ENCODE data around the gene SRRM5.

DNA sequence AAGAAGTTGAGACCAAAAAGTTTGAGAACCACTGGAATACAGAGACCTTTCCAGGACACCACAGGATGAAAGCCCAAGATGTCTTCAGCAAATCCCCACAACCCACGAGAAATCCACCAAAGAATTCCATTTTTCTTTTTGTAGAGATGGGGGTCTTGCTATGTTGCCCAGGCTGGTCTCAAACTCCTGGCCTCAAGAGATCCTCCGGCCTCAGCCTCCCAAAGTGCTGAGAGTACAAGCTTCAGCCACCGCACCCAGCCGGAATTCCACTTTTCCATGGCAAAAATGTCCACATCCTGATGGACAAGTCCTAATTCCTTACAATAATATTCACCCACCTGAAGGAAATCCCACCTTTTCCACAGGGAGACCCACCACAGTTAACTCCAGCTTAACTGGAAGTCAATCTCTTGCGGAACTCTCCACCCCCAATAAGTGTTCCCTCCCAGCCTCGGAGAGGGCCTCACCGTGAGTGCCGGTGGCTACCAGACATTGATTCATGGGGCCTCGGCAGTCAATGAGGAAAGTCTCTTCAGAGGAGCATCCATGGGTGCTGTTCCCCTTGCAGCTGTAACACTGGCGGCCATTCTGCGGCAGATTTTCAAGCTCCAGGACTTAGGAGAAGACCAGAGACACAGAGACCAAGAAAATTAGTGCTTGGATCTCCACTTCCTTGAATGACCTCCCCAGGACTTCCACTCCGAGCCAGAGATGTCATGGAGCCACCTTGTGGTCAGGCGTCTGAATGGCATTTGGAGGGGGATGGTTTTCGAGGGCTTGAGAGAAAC, 40.1 kb downstream of the SRRM5 start:
- TF ChIP-seq GATA3 (IDR thresholded peaks at IDR 0.05; ENCODE audit: low read depth, low read length) (no peak), GATA2 (IDR thresholded peaks at IDR 0.05; ENCODE audit: low read depth, low read length) (no peak)
